Pons (tissue), 1 donor: ENCODE results near the gene EFNA4.

Experiments
- DNase-seq: peaks from one replicate; pipeline ENCODE4 v3.0.0-alpha.2; 2016; ENCODE audit warnings: low spot score

EFNA4 gene

DNA sequence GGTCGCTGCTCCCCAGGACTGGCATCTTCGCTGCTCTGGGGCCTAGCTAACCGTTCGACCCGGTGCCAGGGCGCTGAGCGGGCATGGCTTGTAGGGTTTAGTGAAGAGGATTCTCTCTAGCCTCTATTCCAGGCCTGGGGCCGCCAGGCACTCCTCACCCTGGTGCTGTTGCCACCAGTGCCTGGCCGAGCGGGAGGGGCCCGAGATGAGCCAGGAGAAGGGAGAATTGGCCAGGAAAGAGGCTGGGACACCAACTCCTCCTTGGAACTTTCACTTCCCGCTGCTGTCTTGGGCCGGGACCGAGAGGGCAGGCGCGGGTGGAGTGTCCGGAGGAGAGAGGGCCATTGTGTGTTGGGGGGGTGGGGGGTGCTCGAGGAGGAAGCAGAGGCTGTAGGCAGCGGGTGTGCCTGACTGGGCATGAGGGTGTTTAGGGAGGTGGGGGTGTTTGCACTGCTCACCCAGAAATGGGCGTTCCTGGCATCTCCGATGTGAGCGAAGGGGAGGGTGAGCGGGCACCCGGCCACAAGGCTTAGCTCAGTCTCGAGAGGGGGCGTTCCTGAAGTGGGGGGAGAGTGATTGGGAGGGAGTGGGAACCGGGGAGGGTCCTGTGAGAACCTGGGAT lies 11.7 kb upstream of the EFNA4 start:
- DNase-seq = peak; percentile 28

DNA sequence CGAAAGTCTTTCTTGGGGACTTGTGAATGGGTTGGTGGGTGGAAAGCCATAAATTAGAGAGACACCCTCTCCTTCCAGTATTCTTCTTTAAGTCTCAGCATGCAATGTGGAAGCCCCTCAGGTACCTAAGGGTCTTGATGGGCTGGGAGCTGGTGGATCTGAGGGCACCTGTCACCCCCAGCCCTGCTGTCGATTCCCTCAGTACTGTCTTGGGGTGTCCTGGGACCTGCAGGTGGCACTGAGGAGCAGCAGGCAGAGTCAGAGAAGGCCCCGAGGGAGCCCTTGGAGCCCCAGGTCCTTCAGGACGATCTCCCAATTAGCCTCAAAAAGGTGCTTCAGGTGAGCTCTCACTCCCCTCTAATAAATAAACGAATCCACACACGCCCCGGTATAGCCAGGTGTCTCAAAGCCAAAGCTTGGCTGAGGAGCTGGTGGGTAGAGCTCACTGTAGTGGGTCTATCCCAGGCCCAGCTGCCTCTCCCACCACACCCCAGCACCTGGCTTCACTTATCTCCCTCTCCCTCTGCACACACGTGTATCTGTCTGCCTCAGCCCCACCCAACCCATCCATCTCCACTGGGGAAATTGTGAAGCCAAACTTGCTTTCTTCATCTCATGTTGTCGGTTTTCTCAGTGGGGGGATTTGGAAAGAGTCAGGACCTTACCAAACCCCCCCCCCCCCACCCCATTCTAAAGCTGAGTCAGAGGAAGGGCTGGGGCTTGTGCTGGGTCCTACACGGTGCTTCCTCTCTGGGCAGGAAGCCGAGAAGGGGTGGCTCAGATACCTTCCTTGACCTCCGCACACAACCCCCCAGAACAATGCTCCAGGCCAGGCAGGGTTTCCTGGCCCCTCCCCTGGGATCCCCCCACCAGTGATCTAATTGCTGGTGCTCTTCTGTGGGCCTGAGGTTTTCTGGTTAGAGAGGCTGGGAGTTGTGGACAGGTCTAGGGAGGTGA lies 10.8 kb upstream of the EFNA4 start:
- no peak for DNase-seq

DNA sequence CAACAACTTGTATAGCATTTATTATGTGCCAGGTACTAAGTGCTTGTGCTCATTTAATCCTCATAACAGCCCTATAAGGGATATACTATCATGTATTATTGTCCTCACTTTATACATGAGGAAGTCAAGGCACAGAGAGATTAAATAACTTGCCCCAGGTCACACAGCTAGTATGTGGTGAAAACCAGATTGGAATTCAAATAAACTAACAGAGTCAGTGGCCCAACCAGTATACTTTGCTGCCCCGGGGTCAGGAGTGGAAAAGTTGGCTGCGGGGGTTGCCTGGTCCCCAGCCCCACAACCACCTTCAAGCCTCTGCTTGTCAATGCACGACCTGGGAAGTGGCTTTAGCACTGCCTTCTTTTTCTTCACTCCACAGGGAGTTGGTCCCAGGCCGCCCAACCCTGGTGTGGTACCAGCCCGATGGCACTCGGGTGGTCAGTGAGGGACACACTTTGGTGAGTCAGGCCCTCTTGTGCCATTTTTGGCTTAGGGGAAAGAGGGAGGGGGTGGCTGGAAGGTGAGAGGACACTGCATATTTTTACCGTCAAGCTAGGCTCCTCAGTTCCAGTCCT lies 9.9 kb upstream of the EFNA4 start:
- no peak for DNase-seq

DNA sequence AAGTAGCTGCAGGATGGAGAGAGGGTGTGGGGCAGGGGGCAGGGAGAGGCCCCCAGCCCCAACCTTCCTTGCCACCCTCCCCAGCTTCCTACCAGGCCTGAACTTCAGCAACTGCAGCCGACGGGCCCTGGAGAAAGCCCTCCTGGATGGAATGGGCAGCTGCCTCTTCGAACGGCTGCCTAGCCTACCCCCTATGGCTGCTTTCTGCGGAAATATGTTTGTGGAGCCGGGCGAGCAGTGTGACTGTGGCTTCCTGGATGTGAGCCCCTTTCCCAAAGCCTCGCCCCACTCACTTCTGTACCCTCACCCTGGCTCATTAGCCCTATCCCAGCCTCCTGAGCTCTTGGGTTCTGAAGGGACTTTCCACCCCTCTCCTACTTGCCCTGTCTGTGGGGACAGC lies 6.4 kb upstream of the EFNA4 start:
- DNase-seq = no peak

DNA sequence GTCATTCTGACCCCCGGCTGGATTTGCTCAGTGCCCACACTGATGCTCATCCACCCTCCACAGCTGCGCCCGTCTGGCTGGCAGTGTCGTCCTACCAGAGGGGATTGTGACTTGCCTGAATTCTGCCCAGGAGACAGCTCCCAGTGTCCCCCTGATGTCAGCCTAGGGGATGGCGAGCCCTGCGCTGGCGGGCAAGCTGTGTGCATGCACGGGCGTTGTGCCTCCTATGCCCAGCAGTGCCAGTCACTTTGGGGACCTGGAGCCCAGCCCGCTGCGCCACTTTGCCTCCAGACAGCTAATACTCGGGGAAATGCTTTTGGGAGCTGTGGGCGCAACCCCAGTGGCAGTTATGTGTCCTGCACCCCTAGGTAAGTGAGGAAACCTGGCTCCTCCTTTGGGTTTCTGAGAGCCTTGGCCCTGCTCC lies 5.7 kb upstream of the EFNA4 start:
- DNase-seq = no peak

DNA sequence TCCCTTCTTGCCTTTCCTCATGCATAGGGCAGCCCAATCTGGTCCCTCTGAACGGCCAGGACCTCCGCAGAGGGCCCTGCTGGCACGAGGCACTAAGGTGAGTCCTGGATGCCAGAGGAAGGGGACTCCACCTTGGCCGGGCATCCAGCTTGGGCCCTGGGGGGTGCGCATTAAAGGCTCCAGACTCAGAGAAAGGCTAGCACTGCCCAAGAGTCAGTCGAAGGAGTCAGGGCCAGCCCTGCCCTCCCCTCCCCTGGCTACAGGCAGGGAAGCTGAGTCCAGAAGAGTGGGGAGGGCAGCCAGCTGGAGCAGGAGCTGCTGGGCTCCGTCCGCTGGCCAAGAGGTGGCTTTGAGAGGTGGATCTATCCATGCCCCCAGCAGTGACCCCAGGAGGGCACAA lies 2.8 kb upstream of the EFNA4 start:
- DNase-seq = no peak

DNA sequence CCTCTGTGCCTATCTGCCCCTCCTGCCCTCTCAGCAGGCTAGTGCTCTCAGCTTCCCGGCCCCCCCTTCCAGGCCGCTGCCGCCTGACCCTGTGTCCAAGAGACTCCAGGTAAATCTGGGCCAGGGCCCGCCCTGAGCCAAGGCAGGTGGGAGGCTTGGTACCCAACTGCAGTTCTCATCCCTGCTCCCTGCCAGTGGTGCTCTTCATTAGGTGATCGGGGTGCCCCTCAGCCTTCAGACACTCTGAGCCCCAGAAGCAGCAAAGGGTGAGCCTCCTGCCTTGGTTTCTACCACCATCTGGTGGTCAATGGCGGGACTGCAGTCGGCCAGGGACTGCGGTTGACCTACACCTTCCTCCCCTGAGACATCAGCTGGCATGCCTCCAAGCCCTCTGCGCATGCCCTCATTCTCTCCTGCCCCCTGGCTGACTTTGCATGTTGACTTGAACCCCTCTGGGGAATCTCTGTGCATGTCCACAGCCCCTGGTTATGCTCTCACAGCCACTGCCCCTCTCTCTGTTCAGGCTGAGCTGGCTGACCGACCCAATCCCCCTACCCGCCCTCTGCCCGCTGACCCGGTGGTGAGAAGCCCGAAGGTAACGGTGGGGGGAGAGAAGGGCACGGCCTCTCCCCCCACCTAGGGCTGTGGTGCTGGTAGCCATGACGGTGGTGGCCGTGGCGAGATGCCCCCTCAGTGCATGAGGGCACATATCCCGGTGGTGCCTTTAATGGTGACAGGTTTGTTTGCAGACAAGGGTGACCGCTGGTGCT lies 2.0 kb upstream of the EFNA4 start:
- DNase-seq = peak; percentile 56

DNA sequence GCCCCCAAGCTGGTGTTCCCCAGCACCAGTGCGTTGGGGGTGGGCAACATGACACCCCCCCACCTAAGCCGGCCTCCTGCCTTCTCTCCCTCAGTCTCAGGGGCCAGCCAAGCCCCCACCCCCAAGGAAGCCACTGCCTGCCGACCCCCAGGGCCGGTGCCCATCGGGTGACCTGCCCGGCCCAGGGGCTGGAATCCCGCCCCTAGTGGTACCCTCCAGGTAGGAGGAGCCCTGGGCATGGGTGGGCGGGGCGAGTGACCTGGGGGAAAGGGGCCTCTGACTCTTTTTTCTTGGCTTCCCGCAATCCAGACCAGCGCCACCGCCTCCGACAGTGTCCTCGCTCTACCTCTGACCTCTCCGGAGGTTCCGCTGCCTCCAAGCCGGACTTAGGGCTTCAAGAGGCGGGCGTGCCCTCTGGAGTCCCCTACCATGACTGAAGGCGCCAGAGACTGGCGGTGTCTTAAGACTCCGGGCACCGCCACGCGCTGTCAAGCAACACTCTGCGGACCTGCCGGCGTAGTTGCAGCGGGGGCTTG lies 1.3 kb upstream of the EFNA4 start:
- DNase-seq = no peak

DNA sequence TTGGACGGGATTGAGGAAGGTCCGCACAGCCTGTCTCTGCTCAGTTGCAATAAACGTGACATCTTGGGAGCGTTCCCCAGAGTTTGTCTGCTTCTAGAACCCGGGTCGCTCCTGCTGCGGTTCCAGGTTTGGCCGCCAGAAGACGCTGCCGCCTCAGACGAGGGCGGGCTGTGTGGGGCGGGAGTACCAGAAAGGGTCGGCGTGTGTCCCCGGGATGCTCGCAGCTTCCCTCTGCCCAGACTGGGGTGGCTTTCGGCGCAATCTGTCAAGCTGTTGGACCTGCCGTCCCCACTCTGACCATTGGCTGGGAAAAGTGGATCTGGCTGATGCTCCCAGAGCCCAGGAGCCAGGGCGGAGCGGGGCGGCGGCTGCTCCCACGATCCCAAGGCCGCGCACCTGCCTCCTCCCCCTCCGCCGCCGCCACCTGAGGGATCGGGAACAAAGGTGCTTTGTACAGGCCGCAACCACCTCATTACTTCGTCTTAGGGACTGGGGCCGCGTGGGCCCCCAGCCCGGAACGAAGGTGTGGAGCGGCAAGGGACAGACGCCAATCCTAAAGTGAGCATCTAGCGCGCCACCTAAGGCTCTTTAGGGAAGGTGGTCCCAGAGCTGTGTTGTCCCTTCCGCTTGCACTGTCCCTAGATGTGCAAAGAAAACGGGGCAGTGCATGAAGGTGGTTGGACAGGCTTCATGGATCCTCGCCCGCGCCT lies 683 bp upstream of the EFNA4 start:
- no peak for DNase-seq

DNA sequence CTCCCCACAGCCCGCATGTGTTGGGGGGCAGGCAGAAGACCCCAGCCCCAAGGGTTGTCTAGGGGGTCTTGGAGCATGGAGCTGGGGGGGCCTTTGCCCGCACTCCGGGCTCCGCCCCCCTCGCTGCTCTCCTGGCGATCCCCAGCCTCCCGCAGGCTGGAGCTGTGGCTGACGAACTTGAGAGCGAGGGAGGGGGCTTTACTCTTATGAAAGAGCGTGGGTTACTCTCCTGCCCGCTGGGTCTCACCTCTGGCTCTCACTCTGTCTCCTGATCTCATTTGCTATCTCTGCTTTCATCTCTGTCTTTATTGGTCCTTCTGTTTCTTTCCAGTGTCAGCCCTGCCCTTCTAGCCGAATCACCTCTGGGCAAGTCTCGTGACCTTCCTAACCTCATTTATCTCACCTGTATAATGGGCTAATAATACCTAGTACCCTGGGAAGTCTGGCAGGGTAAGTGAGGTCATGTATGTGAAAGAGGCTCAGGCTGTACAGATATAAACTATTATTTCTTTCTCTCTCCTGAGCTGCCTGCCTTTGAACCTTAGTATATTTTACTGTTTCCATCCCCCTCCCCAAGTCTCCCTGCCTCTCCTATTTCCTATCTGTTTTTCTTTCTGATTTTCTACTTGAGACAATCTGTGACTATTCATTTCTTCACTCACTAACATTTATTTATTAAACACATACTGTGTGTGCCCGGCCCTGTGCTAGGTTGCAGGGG lies 731 bp downstream of the EFNA4 start:
- no peak for DNase-seq

DNA sequence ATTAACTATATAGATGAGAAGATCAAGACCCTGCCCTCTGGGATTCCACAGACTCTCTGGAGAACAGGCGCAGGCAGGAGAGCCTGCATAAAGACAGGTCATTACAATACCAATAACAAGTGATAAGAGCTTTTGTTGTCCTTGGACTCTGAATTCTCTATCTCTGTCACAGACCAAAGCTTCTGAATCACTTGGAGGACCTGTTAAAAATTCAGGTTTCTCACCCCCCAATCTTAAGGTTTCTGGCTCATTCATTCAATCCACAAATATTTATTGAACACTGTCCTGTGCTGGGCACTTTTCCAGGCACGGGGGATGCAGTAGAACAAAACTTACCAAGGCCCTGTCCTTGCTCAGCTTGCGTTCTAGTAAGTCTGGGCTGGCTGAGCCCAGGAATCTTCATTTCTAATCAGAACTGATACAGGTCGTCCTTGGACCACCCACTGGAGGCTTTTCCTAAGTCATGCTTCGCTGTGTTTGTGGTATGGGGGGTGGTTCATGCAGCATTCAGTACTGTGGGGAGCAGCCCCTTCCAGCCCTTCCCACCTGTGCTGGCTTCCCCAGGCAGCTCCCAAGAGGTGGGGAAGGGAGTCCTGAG lies 1.4 kb downstream of the EFNA4 start:
- no peak for DNase-seq

DNA sequence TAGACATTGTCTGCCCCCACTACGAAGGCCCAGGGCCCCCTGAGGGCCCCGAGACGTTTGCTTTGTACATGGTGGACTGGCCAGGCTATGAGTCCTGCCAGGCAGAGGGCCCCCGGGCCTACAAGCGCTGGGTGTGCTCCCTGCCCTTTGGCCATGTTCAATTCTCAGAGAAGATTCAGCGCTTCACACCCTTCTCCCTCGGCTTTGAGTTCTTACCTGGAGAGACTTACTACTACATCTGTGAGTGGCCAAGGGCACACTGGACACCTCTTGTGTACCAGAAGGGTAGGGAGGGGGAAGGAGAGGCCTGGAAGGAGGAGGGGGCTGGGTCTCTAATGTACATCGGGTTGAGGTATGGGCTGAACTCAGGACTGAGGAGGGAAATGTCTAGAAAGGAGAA lies 3.2 kb downstream of the EFNA4 start:
- DNase-seq = no peak

DNA sequence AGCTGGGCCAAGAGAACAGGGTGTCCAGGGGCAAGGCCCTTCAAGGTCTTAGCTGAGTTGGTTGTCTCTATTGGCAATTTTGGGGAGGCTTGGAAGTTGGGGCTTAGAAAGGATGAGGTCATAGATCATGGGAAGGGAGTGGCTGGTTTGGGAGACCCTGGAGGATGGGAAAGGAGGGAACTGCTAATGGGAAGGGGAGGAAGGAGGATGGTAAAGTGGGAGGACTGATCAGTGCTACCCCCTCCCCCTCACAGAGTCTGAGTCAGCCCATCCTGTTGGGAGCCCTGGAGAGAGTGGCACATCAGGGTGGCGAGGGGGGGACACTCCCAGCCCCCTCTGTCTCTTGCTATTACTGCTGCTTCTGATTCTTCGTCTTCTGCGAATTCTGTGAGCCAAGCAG lies 5.1 kb downstream of the EFNA4 start:
- no peak for DNase-seq

DNA sequence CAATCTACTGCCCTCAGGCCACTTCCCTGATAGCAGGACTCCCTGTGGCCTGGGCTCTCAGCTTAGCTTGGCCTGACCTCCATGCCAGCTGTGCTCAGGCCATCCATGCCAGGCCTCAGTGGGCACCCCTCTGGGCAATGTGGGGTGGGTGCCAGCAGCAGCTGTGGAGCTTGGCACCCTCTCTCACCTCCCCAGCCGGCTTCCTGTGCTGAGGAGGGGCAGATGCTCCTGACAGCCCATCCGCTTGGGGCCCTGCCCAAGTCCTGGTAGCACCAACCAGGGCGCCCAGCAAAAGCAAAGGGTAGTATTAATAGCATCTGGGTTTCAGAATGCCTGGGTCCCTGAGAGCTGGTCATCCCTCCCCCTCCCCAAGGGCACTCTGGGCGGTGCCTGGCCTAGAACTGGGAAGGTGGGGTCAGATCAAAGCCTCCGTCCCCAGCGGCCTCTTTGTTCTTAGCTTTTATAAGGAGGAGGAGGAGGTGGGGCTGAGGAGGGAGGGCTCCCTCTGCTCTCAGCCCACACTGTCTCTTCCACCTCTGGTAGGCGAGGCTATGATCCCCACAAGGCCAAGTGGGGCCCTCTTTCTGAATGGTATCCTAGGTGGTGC lies 6.1 kb downstream of the EFNA4 start:
- no peak for DNase-seq

DNA sequence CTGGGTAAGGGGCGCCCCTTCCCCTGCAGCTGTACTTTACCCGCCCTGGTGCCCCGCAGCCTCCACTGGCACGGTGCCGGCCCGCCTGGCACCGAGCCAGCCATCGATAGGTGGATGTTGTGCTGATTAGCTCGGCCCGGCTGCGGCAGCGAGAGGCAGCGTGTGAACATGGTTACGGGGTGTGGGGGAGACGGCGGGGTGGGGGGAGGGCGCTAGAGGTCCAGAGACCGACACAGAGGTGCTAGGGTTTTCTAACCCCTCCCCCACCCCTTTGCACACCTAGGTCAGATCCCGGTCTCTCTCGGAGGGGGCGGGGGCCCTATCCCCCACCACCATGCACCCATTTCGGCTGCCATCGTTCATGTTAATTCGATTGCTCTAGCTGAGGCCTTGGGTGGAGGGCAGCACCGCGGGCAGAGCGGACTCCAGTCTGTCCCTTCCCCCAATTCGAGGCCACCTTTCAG lies 6.7 kb downstream of the EFNA4 start:
- DNase-seq = no peak

DNA sequence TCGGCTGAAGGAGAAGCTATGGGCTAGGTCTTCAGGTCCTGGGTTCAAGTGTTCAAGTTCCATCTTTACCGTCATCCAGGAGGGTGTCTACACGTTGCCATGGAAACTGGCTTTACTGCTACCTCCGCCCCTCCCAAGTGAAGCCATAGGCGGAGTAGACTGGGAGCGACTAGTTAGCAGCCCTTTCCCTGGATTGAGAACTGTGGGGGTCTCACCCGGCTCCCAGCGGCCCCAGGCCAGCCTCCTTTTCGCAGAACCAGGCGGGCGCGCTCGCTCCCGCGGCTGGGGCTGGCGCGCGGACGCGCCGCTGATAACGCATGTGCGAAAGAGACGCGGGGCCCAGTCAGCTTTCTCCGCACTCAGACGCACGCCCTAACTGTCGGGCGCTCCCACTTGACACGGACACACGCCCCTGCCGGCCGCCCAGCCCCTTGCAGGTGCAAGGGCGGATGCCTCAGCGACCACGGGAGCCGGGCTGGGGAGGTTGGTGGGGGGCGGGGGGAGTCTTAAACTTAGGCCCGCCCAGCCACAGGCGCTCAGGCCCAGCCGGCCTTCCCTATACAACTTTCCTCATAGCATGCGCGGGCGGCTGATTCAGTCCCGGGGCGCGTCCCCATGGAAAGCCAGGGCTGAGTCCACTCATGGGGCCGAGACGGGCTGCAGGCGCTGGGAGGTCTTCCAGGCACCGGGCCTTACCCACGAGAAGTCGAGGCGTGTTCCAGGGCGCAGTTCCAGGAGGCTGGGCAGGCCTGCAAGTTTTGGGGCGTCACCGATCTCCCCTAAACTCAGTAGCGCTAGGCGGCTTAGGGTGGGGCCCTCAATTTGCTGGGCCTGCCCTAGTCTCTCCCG lies 7.4 kb downstream of the EFNA4 start:
- no peak for DNase-seq

DNA sequence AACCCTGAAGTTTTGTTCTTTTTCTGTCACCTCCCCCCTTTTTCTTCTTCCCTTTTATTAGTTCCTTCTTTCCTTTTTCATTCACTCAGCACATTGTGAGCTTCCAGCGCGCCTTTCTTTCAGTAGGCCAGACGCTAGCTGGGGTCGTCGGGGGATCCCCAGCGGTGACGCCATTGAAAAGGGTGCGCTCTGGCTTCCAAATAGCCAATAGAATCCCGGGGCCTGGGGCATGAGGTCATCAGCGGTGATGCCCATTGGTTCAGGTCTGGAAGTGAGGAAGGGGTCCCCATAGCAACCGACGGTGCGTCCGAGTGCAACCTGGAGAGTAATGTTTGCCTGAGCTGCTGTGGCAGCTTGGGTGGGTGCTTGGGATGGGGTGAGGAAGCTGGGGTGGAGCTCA lies 8.2 kb downstream of the EFNA4 start:
- DNase-seq = no peak

DNA sequence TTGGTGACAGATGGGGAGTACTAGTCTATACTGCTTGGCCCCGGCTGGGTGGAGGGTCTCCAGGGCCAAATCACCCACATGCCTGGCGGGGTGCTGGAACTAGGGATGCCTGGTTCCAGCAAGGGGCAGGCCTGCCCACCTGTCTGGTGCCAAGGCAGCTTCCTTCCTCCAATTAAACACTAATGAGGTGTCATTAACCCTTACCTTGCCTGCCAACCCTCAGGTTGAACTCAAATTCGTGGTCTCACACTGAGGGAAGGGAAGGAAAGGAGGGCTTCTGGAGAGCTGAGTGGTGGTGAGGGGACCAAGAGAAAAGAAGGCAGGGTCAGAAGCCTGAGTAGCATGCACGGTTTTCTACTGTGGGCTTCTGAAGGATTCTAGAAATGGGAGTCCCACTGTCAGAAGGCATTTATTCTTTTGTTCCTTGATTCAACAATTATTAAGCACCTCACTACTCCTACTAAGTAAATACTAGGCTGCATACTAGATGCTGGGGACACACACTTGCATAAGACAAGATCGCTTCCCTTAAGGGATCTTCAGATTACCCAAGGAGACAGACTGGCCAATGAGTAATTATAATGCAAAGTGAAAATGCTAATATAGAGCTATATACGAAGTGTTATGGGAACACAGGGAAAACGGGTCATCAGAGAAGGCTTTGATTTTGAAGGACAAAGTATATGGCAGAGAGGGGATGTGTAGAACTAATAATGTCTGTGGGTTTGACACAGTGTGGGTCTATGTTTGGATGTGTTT lies 9.2 kb downstream of the EFNA4 start:
- no peak for DNase-seq
